ENCODE data around the gene OR4D10. TPM values are rescaled to one million over a fixed set of nuclear protein-coding genes. Genes with fewer than 3 reads are reported as not detected.
"Not testable (repeated sequence)": the region's sequence is repeated elsewhere in the genome, so short reads cannot be mapped to it uniquely, and the experiment has no call there.

OR4D10 gene
- total RNA-seq, 1 donor from 2014 or later = not detected

- H3K4me3 Mint-ChIP-seq (ENCODE audit: low read depth) = no peak overlapping the region
- no peaks in the 10 kb centered on the region for H3K36me3 Mint-ChIP-seq (ENCODE audit: insufficient read depth)
- DNase-seq (ENCODE audit: low spot score, unreplicated experiment) = peak; percentile 29
- TF ChIP-seq CTCF (IDR thresholded peaks at IDR 0.05; ENCODE audit: unreplicated experiment) = peak; percentile 84
- H3K27ac Mint-ChIP-seq = no peak overlapping the region
- H3K9me3 Mint-ChIP-seq (ENCODE audit: low read depth) = peaks cover under 1% of the 10 kb centered on the region
- H3K4me1 Mint-ChIP-seq (ENCODE audit: low read depth) = peaks cover 22% of the 10 kb centered on the region
- H3K27me3 Mint-ChIP-seq = peaks cover 6% of the 10 kb centered on the region
Observed at GRCh38 chr11:59429924-59430516, 43.1 kb upstream of the OR4D10 start.

- TF ChIP-seq CTCF (IDR thresholded peaks at IDR 0.05; ENCODE audit: unreplicated experiment) = no peak
- no peak for DNase-seq (ENCODE audit: low spot score, unreplicated experiment)
- Mint-ChIP-seq H3K36me3 (ENCODE audit: insufficient read depth) (no peaks in the 10 kb centered on the region), H3K9me3 (ENCODE audit: low read depth) (no peaks in the 10 kb centered on the region), H3K4me3 (ENCODE audit: low read depth) (no peak within 1 kb of the TSS), H3K4me1 (ENCODE audit: low read depth) (no peaks in the 10 kb centered on the region), H3K27ac (no peak within 1 kb of the TSS), H3K27me3 (peaks cover 6% of the 10 kb centered on the region)
Observed at GRCh38 chr11:59436169-59436568, 36.9 kb upstream of the OR4D10 start, which contains the start of gene OR5A1. Gene OR5A1 (plus strand): TSS chr11:59436469. CDS start chr11:59443169, 6,700 bp downstream.

GRCh38 chr11:59437770-59438169, 35.3 kb upstream of the OR4D10 start:
- Mint-ChIP-seq H3K27ac (no peak overlapping the region), H3K4me3 (ENCODE audit: low read depth) (no peak overlapping the region), H3K27me3 (no peaks in the 10 kb centered on the region), H3K4me1 (ENCODE audit: low read depth) (no peaks in the 10 kb centered on the region), H3K9me3 (ENCODE audit: low read depth) (no peaks in the 10 kb centered on the region), H3K36me3 (ENCODE audit: insufficient read depth) (no peaks in the 10 kb centered on the region)
- no peak for TF ChIP-seq CTCF (IDR thresholded peaks at IDR 0.05; ENCODE audit: unreplicated experiment)
- no peak for DNase-seq (ENCODE audit: low spot score, unreplicated experiment)

GRCh38 chr11:59445624-59446023, 27.5 kb upstream of the OR4D10 start:
- H3K4me3 Mint-ChIP-seq (ENCODE audit: low read depth); H3K27me3 Mint-ChIP-seq: not testable (repeated sequence)

GRCh38 chr11:59448484-59448883, 24.6 kb upstream of the OR4D10 start:
- no peaks in the 10 kb centered on the region for H3K36me3 Mint-ChIP-seq (ENCODE audit: insufficient read depth)
- H3K27me3 Mint-ChIP-seq = no peaks in the 10 kb centered on the region
- H3K27ac Mint-ChIP-seq = no peak overlapping the region
- peaks cover 19% of the 10 kb centered on the region for H3K9me3 Mint-ChIP-seq (ENCODE audit: low read depth)
- no peaks in the 10 kb centered on the region for H3K4me1 Mint-ChIP-seq (ENCODE audit: low read depth)
- no peak for TF ChIP-seq CTCF (IDR thresholded peaks at IDR 0.05; ENCODE audit: unreplicated experiment)
- no peak overlapping the region for H3K4me3 Mint-ChIP-seq (ENCODE audit: low read depth)
- DNase-seq (ENCODE audit: low spot score, unreplicated experiment) = no peak

More at GRCh38 chr11:59445624-59446023, 27.5 kb upstream of the OR4D10 start:
- H3K9me3 Mint-ChIP-seq (ENCODE audit: low read depth) = peaks cover 19% of the 10 kb centered on the region
- DNase-seq (ENCODE audit: low spot score, unreplicated experiment); H3K36me3 Mint-ChIP-seq (ENCODE audit: insufficient read depth); H3K27ac Mint-ChIP-seq; H3K4me1 Mint-ChIP-seq (ENCODE audit: low read depth): not testable (repeated sequence)

- Mint-ChIP-seq H3K4me1 (ENCODE audit: low read depth) (peaks cover 5% of the 10 kb centered on the region), H3K27me3 (no peaks in the 10 kb centered on the region), H3K9me3 (ENCODE audit: low read depth) (no peaks in the 10 kb centered on the region), H3K27ac (no peak within 1 kb of the TSS), H3K4me3 (ENCODE audit: low read depth) (no peak within 1 kb of the TSS), H3K36me3 (ENCODE audit: insufficient read depth) (no peaks in the 10 kb centered on the region)
- no peak for DNase-seq (ENCODE audit: low spot score, unreplicated experiment)
- TF ChIP-seq CTCF (IDR thresholded peaks at IDR 0.05; ENCODE audit: unreplicated experiment) = no peak
Observed at GRCh38 chr11:59456661-59457060, 16.5 kb upstream of the OR4D10 start, which contains the start of gene OR4D6. Gene OR4D6 (plus strand): TSS chr11:59456961. CDS start chr11:59456961, 0 bp downstream.

Data from progenitor cell of endocrine pancreas (in vitro differentiated cells).